CD4-positive, alpha-beta T cell treated with Interferon alpha-2 for 1 hour (primary cell): ENCODE data around the gene SRR.
A peak's percentile ranks its signal among the peaks of the same experiment; 100 is the strongest.
"Not testable (repeated sequence)": the region's sequence is repeated elsewhere in the genome, so short reads cannot be mapped to it uniquely, and the experiment has no call there.

ENCODE experiments used
- DNase-seq, 2 donors: peaks; one replicate each; pipeline ENCODE4 v3.0.0-alpha.2; 2020 to 2022

Gene SRR, protein sequence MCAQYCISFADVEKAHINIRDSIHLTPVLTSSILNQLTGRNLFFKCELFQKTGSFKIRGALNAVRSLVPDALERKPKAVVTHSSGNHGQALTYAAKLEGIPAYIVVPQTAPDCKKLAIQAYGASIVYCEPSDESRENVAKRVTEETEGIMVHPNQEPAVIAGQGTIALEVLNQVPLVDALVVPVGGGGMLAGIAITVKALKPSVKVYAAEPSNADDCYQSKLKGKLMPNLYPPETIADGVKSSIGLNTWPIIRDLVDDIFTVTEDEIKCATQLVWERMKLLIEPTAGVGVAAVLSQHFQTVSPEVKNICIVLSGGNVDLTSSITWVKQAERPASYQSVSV

DNA sequence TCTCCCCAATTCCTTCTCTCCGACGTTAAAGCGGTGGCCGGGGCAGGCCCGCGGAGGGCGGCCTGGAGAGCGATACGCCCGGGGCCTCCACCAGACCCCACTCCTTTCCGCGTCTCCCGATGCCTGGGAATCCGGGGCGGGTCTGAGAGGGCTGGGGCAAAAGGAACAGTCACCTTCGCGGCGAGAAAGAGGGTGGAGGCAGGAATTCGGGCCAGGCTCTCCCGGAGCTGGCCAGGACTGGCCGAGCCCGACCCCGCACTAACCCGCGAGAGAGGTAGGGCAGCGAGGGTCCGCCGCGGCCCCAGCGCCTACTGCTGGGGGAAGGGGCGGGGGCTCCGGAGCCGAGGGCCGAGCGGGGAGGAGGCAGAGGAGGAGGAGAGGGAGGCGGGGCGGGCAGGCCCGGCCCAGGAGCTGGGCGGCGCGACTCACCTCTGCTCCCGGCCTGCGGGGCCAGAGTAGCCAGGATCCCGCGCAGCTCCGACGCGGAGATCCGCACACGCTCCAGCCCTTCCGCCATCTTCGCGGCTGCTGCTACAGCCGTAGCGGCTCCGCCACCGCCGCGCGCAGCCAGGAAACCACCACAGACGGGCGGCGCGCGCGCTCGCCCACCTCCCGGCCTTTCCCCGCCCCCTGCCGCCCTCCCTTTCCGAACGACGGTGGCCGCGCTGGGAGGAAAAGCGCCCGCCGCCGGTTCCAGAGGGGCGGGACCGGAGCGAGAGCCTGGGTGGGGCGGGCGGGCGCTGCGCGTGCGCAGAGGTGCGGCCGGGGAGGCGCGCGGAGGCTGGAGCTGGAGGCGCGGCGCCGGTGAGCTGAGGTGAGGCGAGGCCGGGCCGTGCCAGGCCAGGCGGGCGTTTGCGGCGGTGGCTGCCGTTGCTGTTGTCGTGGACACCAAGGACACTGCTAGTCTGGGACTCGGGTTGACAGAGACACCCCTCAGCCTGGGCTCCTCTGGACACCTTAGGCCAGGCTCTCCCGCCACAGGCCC is at the start of gene SRR, which contains the start of gene SMG6:
TSS of gene SRR (plus strand) at position 747 of the 985 bp plus-strand sequence. CDS start 11,611 bp downstream, outside the sequence.
TSS of gene SMG6 (minus strand) at position 582 of the 985 bp plus-strand sequence. CDS start at position 517, 65 bp downstream.
- DNase-seq, result peak; percentile 93 to 97

GRCh38 chr17:2258830-2259229 is 44.9 kb upstream of the SRR start:
- DNase-seq, result peak in 1 of 2 donors; percentile 14

DNA sequence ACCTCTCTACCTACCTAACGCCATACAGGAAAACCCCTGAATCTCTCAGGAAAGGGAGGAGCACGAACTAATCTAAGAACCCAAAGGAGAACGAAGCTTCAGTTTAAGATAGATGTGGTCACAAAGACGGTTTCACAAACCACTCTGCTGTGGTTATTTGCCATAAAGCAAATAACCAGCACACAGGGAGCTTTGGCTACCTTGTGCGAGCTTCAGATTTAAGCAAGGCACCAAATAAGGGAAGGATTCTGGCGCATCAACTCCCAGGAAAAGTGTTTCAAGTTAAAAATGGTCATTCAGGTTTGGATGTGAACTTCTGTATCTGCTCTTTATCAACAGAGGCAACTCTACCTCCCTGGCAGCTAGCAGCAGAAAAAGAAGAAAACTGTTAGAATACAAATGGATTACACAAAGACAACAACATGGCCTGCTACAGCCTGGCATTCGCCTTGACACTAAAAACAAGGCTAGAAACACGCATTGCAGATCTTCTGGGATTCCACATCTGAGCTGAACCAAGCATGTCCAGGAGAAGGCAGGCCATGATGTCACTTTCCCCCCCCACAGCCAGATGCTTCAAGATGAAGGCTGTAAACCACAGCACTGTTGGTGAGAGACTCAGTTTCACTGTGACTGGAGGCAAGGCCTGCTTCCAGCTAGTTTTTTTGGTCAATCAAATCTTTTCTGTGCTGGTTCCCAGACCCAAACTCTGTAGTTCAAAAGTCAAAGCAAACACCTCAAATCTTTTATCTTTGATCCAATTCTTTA is 43.8 kb upstream of the SRR start:
- peak; percentile 51 to 72 for DNase-seq

DNA sequence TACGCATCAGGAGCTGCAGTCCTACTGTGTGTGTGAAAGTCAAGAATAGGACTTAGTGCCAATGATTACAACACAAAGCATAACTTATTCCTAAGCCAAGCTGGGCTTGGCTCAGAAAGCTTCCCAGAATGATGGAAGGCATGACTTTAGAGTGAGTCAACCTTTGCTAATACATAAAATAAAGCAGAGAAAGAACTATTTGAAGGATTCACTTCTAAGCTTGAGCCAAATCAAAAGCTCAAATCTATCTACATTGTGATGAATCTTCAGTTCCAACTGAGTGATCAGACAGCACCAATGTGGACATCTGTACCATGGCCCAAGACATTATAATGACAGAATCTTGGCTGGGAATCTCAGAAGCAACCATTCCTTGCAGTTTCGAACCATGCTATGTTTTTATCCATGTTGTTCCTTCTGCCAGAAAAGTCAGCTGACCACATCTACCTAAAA is 41.6 kb upstream of the SRR start:
- DNase-seq, result no peak

DNA sequence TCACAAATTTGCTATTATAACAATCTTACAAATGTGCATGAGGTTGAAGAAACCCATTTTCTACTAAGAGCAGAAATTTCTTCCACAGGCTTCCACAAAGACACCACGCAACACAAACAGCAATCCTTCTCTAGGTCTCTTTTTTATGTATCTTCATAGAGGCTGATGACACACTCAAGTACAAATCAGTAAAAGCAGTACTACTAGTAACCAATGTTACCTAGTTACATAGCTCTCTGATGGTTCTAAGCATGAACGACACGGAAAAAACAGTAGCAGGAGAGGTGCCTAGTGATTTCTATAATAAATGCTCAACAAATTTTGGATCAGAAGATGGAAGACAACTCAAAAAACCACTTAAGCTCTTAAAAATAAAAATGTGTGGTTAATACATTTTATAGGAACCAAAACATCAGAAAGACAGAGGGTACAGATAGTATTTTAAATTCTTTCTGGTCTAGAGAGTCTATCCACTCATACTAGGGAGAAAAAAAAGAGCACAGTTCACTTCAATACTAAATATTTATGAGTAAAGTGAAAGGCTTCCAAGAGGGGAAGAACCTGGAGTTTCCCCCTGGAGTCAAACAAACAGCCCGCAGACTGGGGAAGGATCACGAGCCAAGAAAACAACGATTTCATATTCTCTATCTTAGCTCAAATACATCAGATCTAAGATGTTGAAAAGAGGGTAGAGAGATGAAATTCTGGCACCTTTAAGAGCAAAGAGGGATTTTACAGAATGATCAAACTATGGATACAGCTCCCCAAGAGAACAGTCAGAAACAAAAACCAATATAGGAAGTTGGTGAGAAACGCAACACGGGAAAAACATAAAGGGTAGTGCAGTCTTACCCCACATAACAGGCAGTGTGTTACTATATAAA is 40.3 kb upstream of the SRR start:
- peak in 1 of 2 donors; percentile 22 for DNase-seq

- DNase-seq, result no peak
These were observed 39.5 kb upstream of the SRR start for GRCh38 chr17:2264067-2264860.

GRCh38 chr17:2265166-2265565 is 38.6 kb upstream of the SRR start:
- not testable (repeated sequence) for DNase-seq

- peak; percentile 82 to 89 for DNase-seq
These were observed 37.5 kb upstream of the SRR start for GRCh38 chr17:2266045-2266864.

DNA sequence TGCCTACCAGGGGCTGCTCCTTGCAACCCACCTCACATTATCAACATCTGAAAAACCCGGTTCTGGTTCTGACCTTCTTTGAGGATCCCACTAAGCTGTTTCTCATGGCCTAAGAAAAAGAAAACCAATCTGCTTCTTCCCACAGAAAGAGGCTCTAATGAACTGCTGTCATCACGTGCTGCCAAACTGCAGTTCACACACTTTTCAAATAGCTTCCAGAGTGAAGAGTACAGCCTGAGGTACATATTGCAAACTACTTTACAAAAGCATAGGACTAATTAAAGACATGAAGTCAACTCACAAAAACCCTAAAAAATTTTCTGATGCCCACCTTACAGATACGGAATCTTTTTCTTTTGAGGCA is 36.9 kb upstream of the SRR start:
- DNase-seq, result peak in 1 of 2 donors; percentile 36

DNA sequence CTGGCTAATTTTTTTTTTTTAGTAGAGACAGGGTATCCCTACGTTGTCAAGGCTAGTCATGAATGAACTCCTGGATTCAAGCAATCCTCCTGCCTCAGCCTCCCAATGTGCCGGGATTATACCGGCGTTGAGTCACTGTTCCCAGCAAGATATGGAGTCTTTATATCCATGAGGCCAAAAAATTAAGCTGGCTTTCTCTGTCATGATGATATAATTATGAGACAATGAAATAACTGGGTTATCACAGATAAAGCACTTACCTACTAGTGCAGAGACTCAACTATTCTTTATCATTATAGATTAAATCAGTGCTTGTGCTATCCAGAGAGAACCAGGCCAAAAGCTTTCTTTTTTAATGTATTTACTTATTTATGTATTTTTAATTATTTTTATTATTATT is 36.4 kb upstream of the SRR start:
- DNase-seq, result no peak

- DNase-seq, result no peak
These were observed 31.6 kb upstream of the SRR start for GRCh38 chr17:2271985-2272702.

DNA sequence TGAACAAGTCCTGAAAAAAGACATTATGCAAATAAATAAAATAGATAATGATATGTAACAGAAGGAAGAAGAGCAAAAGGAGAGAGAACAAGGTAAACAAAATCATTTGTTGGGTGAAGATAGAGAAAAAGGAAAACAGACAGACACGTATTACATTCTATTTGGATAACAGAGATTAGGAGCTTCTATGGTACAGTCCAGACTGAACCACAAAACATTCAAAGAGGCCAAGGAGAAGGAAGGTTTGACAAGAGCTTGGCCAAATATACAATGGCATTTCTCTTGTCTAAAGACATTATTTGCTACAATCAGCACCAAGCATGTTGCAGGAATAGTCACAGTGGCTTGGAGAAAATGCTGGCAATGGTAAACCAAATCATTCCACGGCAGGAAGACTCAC is 29.3 kb upstream of the SRR start:
- DNase-seq, result no peak

GRCh38 chr17:2275722-2276121 is 28.0 kb upstream of the SRR start:
- no peak for DNase-seq

DNA sequence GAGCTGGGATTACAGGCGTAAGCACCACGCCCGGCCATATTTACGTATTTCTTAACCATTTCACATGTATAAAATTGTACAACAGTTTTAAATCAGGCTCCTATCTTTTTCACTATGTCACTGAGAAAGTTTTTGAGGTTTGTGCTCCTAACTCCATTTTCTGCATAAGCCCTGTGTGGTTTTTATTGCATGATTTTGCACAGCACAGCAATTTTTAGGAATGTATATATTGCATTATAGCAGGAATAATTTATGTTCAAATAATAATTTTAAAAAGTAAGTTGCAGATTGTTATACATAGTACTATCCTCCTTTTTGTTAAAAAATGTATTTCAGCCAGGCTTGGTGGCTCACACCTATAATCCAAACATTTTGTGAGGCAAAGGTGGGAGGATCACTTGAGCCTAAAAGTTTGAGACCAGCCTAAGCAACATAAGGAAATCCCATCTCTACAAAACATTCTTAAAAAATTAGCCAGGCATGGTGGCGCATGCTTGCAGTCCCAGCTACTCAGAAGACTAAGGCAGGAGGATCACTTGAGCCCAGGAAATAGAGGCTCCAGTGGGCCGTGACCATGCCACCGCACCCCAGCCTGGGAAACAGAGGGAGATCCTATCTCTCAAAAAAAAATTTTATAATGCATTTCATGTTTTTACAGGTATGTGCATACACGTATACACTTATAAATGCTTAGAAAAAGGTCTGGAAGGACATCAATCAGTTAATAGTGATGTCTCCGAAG is 26.1 kb upstream of the SRR start:
- DNase-seq, result no peak

GRCh38 chr17:2279707-2280106 is 24.0 kb upstream of the SRR start:
- no peak for DNase-seq

DNA sequence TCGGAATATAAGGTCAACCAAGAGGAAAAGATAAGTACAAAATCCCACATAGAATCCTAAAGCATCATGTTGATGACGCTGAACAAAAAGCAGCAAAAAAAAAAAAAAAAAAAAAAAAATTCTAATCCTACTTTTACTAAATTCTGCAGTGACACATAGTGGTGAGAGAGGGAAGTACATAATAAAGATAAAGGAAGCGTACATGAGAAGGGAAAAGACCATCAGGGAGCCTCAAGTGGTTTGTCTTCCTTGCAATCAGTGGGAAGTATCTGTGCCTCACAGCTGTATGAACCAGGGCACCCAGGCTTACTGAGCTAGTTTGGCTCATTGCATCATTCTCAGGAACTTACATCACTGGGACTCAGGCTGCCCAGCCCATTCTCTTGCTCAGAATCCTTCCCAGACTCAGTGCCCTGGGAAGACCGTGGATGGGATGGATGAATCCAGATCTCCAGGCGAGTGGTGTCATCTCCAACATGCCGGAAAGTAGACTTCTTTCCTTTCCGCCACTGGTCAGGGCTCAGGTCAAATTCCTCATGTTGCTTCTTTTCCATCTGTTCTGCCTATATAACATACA is 21.4 kb upstream of the SRR start:
- DNase-seq, result peak in 1 of 2 donors; percentile 75

DNA sequence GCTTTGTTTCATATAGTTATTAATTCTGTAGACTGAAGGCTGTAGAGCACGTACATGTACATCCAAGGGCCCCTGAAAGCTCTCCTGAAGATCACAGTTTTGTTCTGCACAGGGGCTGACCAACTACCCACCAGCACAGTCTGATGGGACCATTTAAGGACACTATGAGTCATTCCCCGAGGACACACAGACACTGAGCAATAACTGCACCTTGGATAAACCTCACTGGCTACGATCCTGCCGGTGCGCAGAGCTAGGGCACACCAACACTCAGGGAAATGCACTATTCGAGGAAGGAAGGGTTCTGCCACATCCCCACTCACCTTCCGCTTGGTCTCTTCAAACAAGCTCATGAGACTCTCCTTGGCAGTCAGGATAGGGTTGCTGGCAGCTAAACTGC is 20.4 kb upstream of the SRR start:
- DNase-seq, result no peak

GRCh38 chr17:2289878-2290478 is 13.8 kb upstream of the SRR start:
- DNase-seq, result no peak
